GM12878 (cell line): ENCODE data around the gene KDM4C. TPM values are rescaled to one million over a fixed set of nuclear protein-coding genes. Genes with fewer than 3 reads are reported as not detected.

Source experiments
- ATF7 ChIP-seq: fragments of 450-650 bp; IDR thresholded peaks from 2 replicates; pipeline ENCODE4 v1.6.1; 2016; ENCODE audit warnings: low read depth, mild to moderate bottlenecking
- CBX5 ChIP-seq: sonication (generic); IDR thresholded peaks from 2 replicates; pipeline ENCODE4 v1.6.1; 2016; ENCODE audit warnings: low read depth, moderate library complexity, mild to moderate bottlenecking, inconsistent platforms
- CTCF ChIP-seq, 3 experiments: IDR thresholded peaks in 2 of 3; conservative IDR thresholded peaks in 1 of 3; 2 replicates each; pipeline ENCODE4 v1.5.1; 2011; ENCODE audit warnings: low read depth in 3 of 3, low read length in 3 of 3, mild to moderate bottlenecking in 3 of 3, control low read depth in 2 of 3, moderate library complexity in 2 of 3, inconsistent platforms in 1 of 3, mixed read lengths in 1 of 3; ENCODE audit not compliant: control insufficient read depth in 2 of 3, insufficient read depth in 1 of 3; ENCODE audit errors: extremely low read depth in 1 of 3
- DPF2 ChIP-seq: fragments of 450-650 bp; IDR thresholded peaks from 2 replicates; pipeline ENCODE4 v1.6.1; 2017; ENCODE audit warnings: mild to moderate bottlenecking
- EP300 ChIP-seq, 2 experiments: fragments of 150-350 bp in 1 of 2; IDR thresholded peaks; 2 replicates each; pipeline ENCODE4 v1.6.1; 2011 to 2012; ENCODE audit warnings: low read depth in 2 of 2, low read length in 2 of 2, borderline replicate concordance in 1 of 2, improper control_type of control experiment in 1 of 2, inconsistent platforms in 1 of 2; ENCODE audit not compliant: control insufficient read depth in 1 of 2
- ESRRA ChIP-seq: IDR thresholded peaks from 2 replicates; pipeline ENCODE4 v1.6.1; 2012; ENCODE audit warnings: mild to moderate bottlenecking, low read length, improper control_type of control experiment
- EZH2 ChIP-seq: IDR thresholded peaks from 2 replicates; pipeline ENCODE4 v1.6.1; 2012; ENCODE audit warnings: low read depth, mild to moderate bottlenecking, control low read depth, inconsistent platforms, low read length, borderline replicate concordance; ENCODE audit not compliant: control insufficient read depth
- HSF1 ChIP-seq: fragments of 150-350 bp; IDR thresholded peaks from 2 replicates; pipeline ENCODE4 v1.6.1; 2014; ENCODE audit warnings: mild to moderate bottlenecking, low read depth, low read length
- IKZF2 ChIP-seq, 2 experiments: fragments of 450-650 bp; IDR thresholded peaks; 2 replicates each; pipeline ENCODE4 v1.6.1; 2017; ENCODE audit warnings: mild to moderate bottlenecking in 2 of 2, moderate library complexity in 2 of 2
- IRF4 ChIP-seq: IDR thresholded peaks from 2 replicates; pipeline ENCODE4 v1.6.1; 2011; ENCODE audit warnings: low read depth, low read length
- MEF2A ChIP-seq: IDR thresholded peaks from 2 replicates; pipeline ENCODE4 v1.6.1; 2011; ENCODE audit warnings: low read depth, mild to moderate bottlenecking, low read length, moderate library complexity; ENCODE audit not compliant: insufficient read depth
- NBN ChIP-seq: fragments of 450-650 bp; IDR thresholded peaks from 2 replicates; pipeline ENCODE4 v1.6.1; 2016
- NFIC ChIP-seq: IDR thresholded peaks from 2 replicates; pipeline ENCODE4 v1.6.1; 2012; ENCODE audit warnings: low read depth, mild to moderate bottlenecking, inconsistent platforms, low read length, moderate library complexity
- NR2C1 ChIP-seq: fragments of 450-650 bp; IDR thresholded peaks from 2 replicates; pipeline ENCODE4 v1.6.1; 2017; ENCODE audit warnings: antibody characterized with exemption, mild to moderate bottlenecking, moderate library complexity
- PML ChIP-seq: IDR thresholded peaks from 2 replicates; pipeline ENCODE4 v1.6.1; 2012; ENCODE audit warnings: low read length, inconsistent platforms
- SMARCA5 ChIP-seq: fragments of 450-650 bp; IDR thresholded peaks from 2 replicates; pipeline ENCODE4 v1.6.1; 2017; ENCODE audit warnings: mild to moderate bottlenecking
- SPI1 ChIP-seq: IDR thresholded peaks from 2 replicates; pipeline ENCODE4 v1.6.1; 2011; ENCODE audit warnings: low read depth, mild to moderate bottlenecking, low read length, moderate library complexity, borderline replicate concordance; ENCODE audit not compliant: insufficient read depth
- TARDBP ChIP-seq: IDR thresholded peaks from 2 replicates; pipeline ENCODE4 v1.6.1; 2016; ENCODE audit warnings: borderline replicate concordance
- TBL1XR1 ChIP-seq: IDR thresholded peaks from 2 replicates; pipeline ENCODE4 v1.6.1; 2012; ENCODE audit warnings: low read depth, low read length, improper control_type of control experiment
- USF2 ChIP-seq: IDR thresholded peaks from 2 replicates; pipeline ENCODE4 v1.6.1; 2011; ENCODE audit warnings: low read depth, low read length, improper control_type of control experiment, borderline replicate concordance
- polyA plus RNA-seq, 11 experiments: library from polyadenylated mRNA; depleted of rRNA in 4 of 11; unstranded in 6 of 11; stranded (reverse) in 5 of 11; fragments of >200 nt; fragmentation: Nextera tagmentation in 4 of 11; fragmentation: Illumina TruSeq in 1 of 11; extraction: Ambion mirVana in 4 of 11; extraction: Trizol in 1 of 11; gene quantifications; 1 replicate in 1 of 11; 2 replicates in 10 of 11; pipeline versions ENCODE4 v1.2.1 to v1.2.3, GENCODE V29; 2011 to 2016; ENCODE audit warnings: inconsistent platforms in 2 of 11, missing spikeins in 2 of 11, low read depth in 1 of 11
- total RNA-seq, 4 experiments: library from RNA; depleted of rRNA in 3 of 4; stranded (reverse); fragments of >200 nt in 3 of 4; fragmentation: Illumina TruSeq in 1 of 4; extraction: Trizol in 1 of 4; gene quantifications; 2 replicates each; pipeline versions ENCODE4 v1.2.1 to v1.2.3, GENCODE V29; 2013 to 2021
- TF ChIP-seq, protein P1 (sequence below): fragments of 450-650 bp; conservative IDR thresholded peaks from 2 replicates; pipeline ENCODE4 v1.6.1; 2017; ENCODE audit warnings: mild to moderate bottlenecking, moderate library complexity
- TF ChIP-seq, protein P2 (sequence below): fragments of 450-650 bp; IDR thresholded peaks from 2 replicates; pipeline ENCODE4 v1.6.1; 2016; ENCODE audit warnings: mild to moderate bottlenecking

The KDM4C gene
- total and polyA plus RNA-seq, 10 of the 15 experiments (the other 5 are each of a cell fraction or from before 2014, with no cell fraction given): 6.8 to 41.2 (median 20.1) TPM

- no peak for TF ChIP-seq USF2
- TF ChIP-seq, protein P1, sequence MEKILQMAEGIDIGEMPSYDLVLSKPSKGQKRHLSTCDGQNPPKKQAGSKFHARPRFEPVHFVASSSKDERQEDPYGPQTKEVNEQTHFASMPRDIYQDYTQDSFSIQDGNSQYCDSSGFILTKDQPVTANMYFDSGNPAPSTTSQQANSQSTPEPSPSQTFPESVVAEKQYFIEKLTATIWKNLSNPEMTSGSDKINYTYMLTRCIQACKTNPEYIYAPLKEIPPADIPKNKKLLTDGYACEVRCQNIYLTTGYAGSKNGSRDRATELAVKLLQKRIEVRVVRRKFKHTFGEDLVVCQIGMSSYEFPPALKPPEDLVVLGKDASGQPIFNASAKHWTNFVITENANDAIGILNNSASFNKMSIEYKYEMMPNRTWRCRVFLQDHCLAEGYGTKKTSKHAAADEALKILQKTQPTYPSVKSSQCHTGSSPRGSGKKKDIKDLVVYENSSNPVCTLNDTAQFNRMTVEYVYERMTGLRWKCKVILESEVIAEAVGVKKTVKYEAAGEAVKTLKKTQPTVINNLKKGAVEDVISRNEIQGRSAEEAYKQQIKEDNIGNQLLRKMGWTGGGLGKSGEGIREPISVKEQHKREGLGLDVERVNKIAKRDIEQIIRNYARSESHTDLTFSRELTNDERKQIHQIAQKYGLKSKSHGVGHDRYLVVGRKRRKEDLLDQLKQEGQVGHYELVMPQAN: no peak
- TF ChIP-seq IRF4: no peak
- no peak for TF ChIP-seq ESRRA
- peak in 1 of 2 experiments; percentile 23; a peak in 1 of 4 replicates for TF ChIP-seq IKZF2 (IDR thresholded peaks at IDR 0.05)
- no peak for TF ChIP-seq CBX5
- no peak for TF ChIP-seq CTCF (IDR thresholded peaks at IDR 0.05 in 2 of 3, conservative IDR thresholded peaks at IDR 0.05 in 1 of 3; ENCODE audit: control insufficient read depth in 2 of 3, extremely low read depth in 1 of 3, insufficient read depth in 1 of 3, low read depth in 3 of 3, low read length in 3 of 3)
- TF ChIP-seq MEF2A: no peak
- TF ChIP-seq EZH2: no peak
- TF ChIP-seq, protein P2, sequence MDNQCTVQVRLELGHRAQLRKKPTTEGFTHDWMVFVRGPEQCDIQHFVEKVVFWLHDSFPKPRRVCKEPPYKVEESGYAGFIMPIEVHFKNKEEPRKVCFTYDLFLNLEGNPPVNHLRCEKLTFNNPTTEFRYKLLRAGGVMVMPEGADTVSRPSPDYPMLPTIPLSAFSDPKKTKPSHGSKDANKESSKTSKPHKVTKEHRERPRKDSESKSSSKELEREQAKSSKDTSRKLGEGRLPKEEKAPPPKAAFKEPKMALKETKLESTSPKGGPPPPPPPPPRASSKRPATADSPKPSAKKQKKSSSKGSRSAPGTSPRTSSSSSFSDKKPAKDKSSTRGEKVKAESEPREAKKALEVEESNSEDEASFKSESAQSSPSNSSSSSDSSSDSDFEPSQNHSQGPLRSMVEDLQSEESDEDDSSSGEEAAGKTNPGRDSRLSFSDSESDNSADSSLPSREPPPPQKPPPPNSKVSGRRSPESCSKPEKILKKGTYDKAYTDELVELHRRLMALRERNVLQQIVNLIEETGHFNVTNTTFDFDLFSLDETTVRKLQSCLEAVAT: peak; percentile 41; the same call in 1 of the 2 replicates
- no peak for TF ChIP-seq SMARCA5
- TF ChIP-seq TARDBP: no peak
- no peak for TF ChIP-seq ATF7
- no peak for TF ChIP-seq PML
- no peak for TF ChIP-seq HSF1
- TF ChIP-seq NBN: no peak
- TF ChIP-seq EP300 (IDR thresholded peaks at IDR 0.05; ENCODE audit: borderline replicate concordance in 1 of 2, control insufficient read depth in 1 of 2, low read depth in 2 of 2, low read length in 2 of 2): no peak
- TF ChIP-seq NR2C1: no peak
- no peak for TF ChIP-seq DPF2
- TF ChIP-seq SPI1: no peak
- no peak for TF ChIP-seq TBL1XR1
- TF ChIP-seq NFIC: no peak
These were observed 868 bp downstream of the KDM4C start (continued) for GRCh38 chr9:6758498-6759184.
